ENCODE data around the gene ST3GAL3. TPM values are rescaled to one million over a fixed set of nuclear protein-coding genes. Genes with fewer than 3 reads are reported as not detected.

Gene ST3GAL3
- total and polyA plus RNA-seq, 4 donors = 20.2 to 32.0 (median 27.0) TPM

GRCh38 chr1:43935711-43936427 is 228.5 kb downstream of the ST3GAL3 start:
- WGBS, 2 donors = 11 to 16% methylated on average over 33 to 48 of the region's 48 CpGs
- Histone ChIP-seq H3K27me3 (ENCODE audit: control insufficient read depth in 1 of 2, insufficient read depth in 2 of 2, low read length in 1 of 2) (no peaks in the 10 kb centered on the region), H3K27ac (ENCODE audit: low read depth in 1 of 2, low read length in 2 of 2) (no peak overlapping the region), H3K4me3 (ENCODE audit: low read length in 2 of 2) (peak overlapping the region; percentile 8 to 28), H3K4me1 (ENCODE audit: control insufficient read depth in 1 of 2, insufficient read depth in 2 of 2, low read length in 2 of 2) (no peaks in the 10 kb centered on the region), H3K36me3 (ENCODE audit: control insufficient read depth in 1 of 2, insufficient read depth in 2 of 2, low read length in 1 of 2) (no peaks in the 10 kb centered on the region), H3K9me3 (ENCODE audit: control insufficient read depth, low read length) (no peaks in the 10 kb centered on the region)
- no peak for ATAC-seq (ENCODE audit: low FRiP score)
- intact Hi-C loops (cut with DNase I) = loop anchor here in 1 of 2 donors (2.0 to 10.0 kb wide), 2 partner anchors 169 to 401 kb away; partner anchors contain the start of gene PTPRF
- DNase-seq = peak in 1 of 2 donors; percentile 78

GRCh38 chr1:43936431-43937151 is 229.3 kb downstream of the ST3GAL3 start:
- no peaks in the 10 kb centered on the region for H3K9me3 ChIP-seq (ENCODE audit: control insufficient read depth, low read length)
- DNase-seq (peak; percentile 57 to 81), ATAC-seq (ENCODE audit: low FRiP score) (no peak)
- intact Hi-C loops (cut with DNase I) = loop anchor here in 1 of 2 donors (10.0 kb wide), 1 partner anchor 402 kb away; the partner anchor contains the start of gene PTPRF
- no peaks in the 10 kb centered on the region for H3K4me1 ChIP-seq (ENCODE audit: control insufficient read depth in 1 of 2, insufficient read depth in 2 of 2, low read length in 2 of 2)
- H3K27ac ChIP-seq (ENCODE audit: low read depth in 1 of 2, low read length in 2 of 2) = no peak overlapping the region
- H3K4me3 ChIP-seq (ENCODE audit: low read length in 2 of 2) = peak overlapping the region; percentile 8 to 28
- 13 to 21% methylated on average over 34 to 56 of the region's 56 CpGs for WGBS, 2 donors
- H3K27me3 ChIP-seq (ENCODE audit: control insufficient read depth in 1 of 2, insufficient read depth in 2 of 2, low read length in 1 of 2) = no peaks in the 10 kb centered on the region
- H3K36me3 ChIP-seq (ENCODE audit: control insufficient read depth in 1 of 2, insufficient read depth in 2 of 2, low read length in 1 of 2) = no peaks in the 10 kb centered on the region

GRCh38 chr1:43937179-43937865 is 230.0 kb downstream of the ST3GAL3 start:
- no peak overlapping the region for H3K4me3 ChIP-seq (ENCODE audit: low read length in 2 of 2)
- intact Hi-C loops (cut with DNase I) = loop anchor here in 1 of 2 donors (10.0 kb wide), 1 partner anchor 403 kb away; the partner anchor contains the start of gene PTPRF
- 93% methylated on average over 8 of the region's 8 CpGs for WGBS, 2 donors
- no peaks in the 10 kb centered on the region for H3K9me3 ChIP-seq (ENCODE audit: control insufficient read depth, low read length)
- H3K27me3 ChIP-seq (ENCODE audit: control insufficient read depth in 1 of 2, insufficient read depth in 2 of 2, low read length in 1 of 2) = no peaks in the 10 kb centered on the region
- DNase-seq = peak in 1 of 2 donors; percentile 54
- H3K27ac ChIP-seq (ENCODE audit: low read depth in 1 of 2, low read length in 2 of 2) = no peak overlapping the region
- H3K36me3 ChIP-seq (ENCODE audit: control insufficient read depth in 1 of 2, insufficient read depth in 2 of 2, low read length in 1 of 2) = no peaks in the 10 kb centered on the region
- no peaks in the 10 kb centered on the region for H3K4me1 ChIP-seq (ENCODE audit: control insufficient read depth in 1 of 2, insufficient read depth in 2 of 2, low read length in 2 of 2)
- ATAC-seq (ENCODE audit: low FRiP score) = no peak

GRCh38 chr1:43938383-43938782 is 231.0 kb downstream of the ST3GAL3 start:
- intact Hi-C loops (cut with DNase I) = loop anchor here in 1 of 2 donors (10.0 kb wide), 1 partner anchor 404 kb away; the partner anchor contains the start of gene PTPRF
- 80 to 82% methylated on average over 10 of the region's 10 CpGs for WGBS, 2 donors
- DNase-seq = peak in 1 of 2 donors; percentile 41

GRCh38 chr1:43938892-43939587 is 231.7 kb downstream of the ST3GAL3 start:
- intact Hi-C loops (cut with DNase I) = loop anchor here in 1 of 2 donors (10.0 kb wide), 1 partner anchor 404 kb away; the partner anchor contains the start of gene PTPRF
- no peak for ATAC-seq (ENCODE audit: low FRiP score)
- H3K36me3 ChIP-seq (ENCODE audit: control insufficient read depth in 1 of 2, insufficient read depth in 2 of 2, low read length in 1 of 2) = no peaks in the 10 kb centered on the region

More at GRCh38 chr1:43938383-43938782, 231.0 kb downstream of the ST3GAL3 start:
- H3K36me3 ChIP-seq (ENCODE audit: control insufficient read depth in 1 of 2, insufficient read depth in 2 of 2, low read length in 1 of 2) = no peaks in the 10 kb centered on the region
- H3K9me3 ChIP-seq (ENCODE audit: control insufficient read depth, low read length) = no peaks in the 10 kb centered on the region
- H3K27ac ChIP-seq (ENCODE audit: low read depth in 1 of 2, low read length in 2 of 2) = no peak overlapping the region
- no peak overlapping the region for H3K4me3 ChIP-seq (ENCODE audit: low read length in 2 of 2)
- no peaks in the 10 kb centered on the region for H3K27me3 ChIP-seq (ENCODE audit: control insufficient read depth in 1 of 2, insufficient read depth in 2 of 2, low read length in 1 of 2)
- H3K4me1 ChIP-seq (ENCODE audit: control insufficient read depth in 1 of 2, insufficient read depth in 2 of 2, low read length in 2 of 2) = no peaks in the 10 kb centered on the region
- no peak for ATAC-seq (ENCODE audit: low FRiP score)

GRCh38 chr1:43942411-43942810 is 235.1 kb downstream of the ST3GAL3 start:
- no peak overlapping the region for H3K27ac ChIP-seq (ENCODE audit: low read depth in 1 of 2, low read length in 2 of 2)

More at GRCh38 chr1:43938892-43939587, 231.7 kb downstream of the ST3GAL3 start:
- H3K27me3 ChIP-seq (ENCODE audit: control insufficient read depth in 1 of 2, insufficient read depth in 2 of 2, low read length in 1 of 2) = no peaks in the 10 kb centered on the region
- 82 to 89% methylated on average over 3 of the region's 3 CpGs for WGBS, 2 donors
- no peaks in the 10 kb centered on the region for H3K9me3 ChIP-seq (ENCODE audit: control insufficient read depth, low read length)
- DNase-seq = peak in 1 of 2 donors; percentile 12
- no peaks in the 10 kb centered on the region for H3K4me1 ChIP-seq (ENCODE audit: control insufficient read depth in 1 of 2, insufficient read depth in 2 of 2, low read length in 2 of 2)
- H3K4me3 ChIP-seq (ENCODE audit: low read length in 2 of 2) = no peak overlapping the region
- no peak overlapping the region for H3K27ac ChIP-seq (ENCODE audit: low read depth in 1 of 2, low read length in 2 of 2)

GRCh38 chr1:43944860-43945259 is 237.5 kb downstream of the ST3GAL3 start:
- H3K27ac ChIP-seq (ENCODE audit: low read depth in 1 of 2, low read length in 2 of 2) = no peak overlapping the region
- H3K4me1 ChIP-seq (ENCODE audit: control insufficient read depth in 1 of 2, insufficient read depth in 2 of 2, low read length in 2 of 2) = no peaks in the 10 kb centered on the region
- H3K27me3 ChIP-seq (ENCODE audit: control insufficient read depth in 1 of 2, insufficient read depth in 2 of 2, low read length in 1 of 2) = no peaks in the 10 kb centered on the region
- 97 to 100% methylated on average over 1 of the region's 1 CpG for WGBS, 2 donors
- ATAC-seq (ENCODE audit: low FRiP score) = no peak
- H3K9me3 ChIP-seq (ENCODE audit: control insufficient read depth, low read length) = no peaks in the 10 kb centered on the region
- no peaks in the 10 kb centered on the region for H3K36me3 ChIP-seq (ENCODE audit: control insufficient read depth in 1 of 2, insufficient read depth in 2 of 2, low read length in 1 of 2)
- DNase-seq = peak in 1 of 2 donors; percentile 6
- no peak overlapping the region for H3K4me3 ChIP-seq (ENCODE audit: low read length in 2 of 2)
- intact Hi-C loops (cut with DNase I) = loop anchor here in 1 of 2 donors (10.0 kb wide), 1 partner anchor 410 kb away; the partner anchor contains the start of gene PTPRF

More at GRCh38 chr1:43942411-43942810, 235.1 kb downstream of the ST3GAL3 start:
- intact Hi-C loops (cut with DNase I) = loop anchor here in 1 of 2 donors (10.0 kb wide), 1 partner anchor 408 kb away; the partner anchor contains the start of gene PTPRF
- H3K36me3 ChIP-seq (ENCODE audit: control insufficient read depth in 1 of 2, insufficient read depth in 2 of 2, low read length in 1 of 2) = no peaks in the 10 kb centered on the region
- 95% methylated on average over 3 of the region's 3 CpGs for WGBS, 2 donors
- ATAC-seq (ENCODE audit: low FRiP score) (no peak), DNase-seq (peak in 1 of 2 donors; percentile 11)
- no peaks in the 10 kb centered on the region for H3K27me3 ChIP-seq (ENCODE audit: control insufficient read depth in 1 of 2, insufficient read depth in 2 of 2, low read length in 1 of 2)
- no peaks in the 10 kb centered on the region for H3K4me1 ChIP-seq (ENCODE audit: control insufficient read depth in 1 of 2, insufficient read depth in 2 of 2, low read length in 2 of 2)
- no peak overlapping the region for H3K4me3 ChIP-seq (ENCODE audit: low read length in 2 of 2)
- no peaks in the 10 kb centered on the region for H3K9me3 ChIP-seq (ENCODE audit: control insufficient read depth, low read length)
